Measurements from ENCODE around the gene MREG. TPM values are rescaled to one million over a fixed set of nuclear protein-coding genes. Genes with fewer than 3 reads are reported as not detected.

Gene MREG
- total and polyA plus RNA-seq, 7 donors = 0.99 to 8.8 (median 1.5) TPM

- DNase-seq = no peak
- intact Hi-C loops (cut with DNase I) = no loop called here
- no peak overlapping the region for H3K27ac ChIP-seq
- H3K4me1 ChIP-seq = no peaks in the 10 kb centered on the region
- no peaks in the 10 kb centered on the region for H3K9me3 ChIP-seq
- WGBS, 2 donors = 8 to 22% methylated on average over 3 of the region's 3 CpGs
- H3K36me3 ChIP-seq = no peaks in the 10 kb centered on the region
- no peaks in the 10 kb centered on the region for H3K27me3 ChIP-seq
- peak in 2 of 4 experiments; percentile 16 to 40 for TF ChIP-seq CTCF (IDR thresholded peaks at IDR 0.05)
- no peak for TF ChIP-seq POLR2A (IDR thresholded peaks at IDR 0.05)
- no peak for TF ChIP-seq EP300 (IDR thresholded peaks at IDR 0.05)
- no peak for TF ChIP-seq POLR2AphosphoS5 (IDR thresholded peaks at IDR 0.05)
- H3K4me3 ChIP-seq = no peak overlapping the region
Measured at GRCh38 chr2:216023055-216023648, 9.8 kb upstream of the MREG start.

GRCh38 chr2:216021768-216022565 is 8.6 kb upstream of the MREG start:
- H3K9me3 ChIP-seq = no peaks in the 10 kb centered on the region
- H3K4me1 ChIP-seq = no peaks in the 10 kb centered on the region
- H3K4me3 ChIP-seq = no peak overlapping the region
- TF ChIP-seq POLR2AphosphoS5 (IDR thresholded peaks at IDR 0.05) (no peak), POLR2A (IDR thresholded peaks at IDR 0.05) (no peak), EP300 (IDR thresholded peaks at IDR 0.05) (no peak)
- no peaks in the 10 kb centered on the region for H3K27me3 ChIP-seq
- no peak for DNase-seq
- no peak overlapping the region for H3K27ac ChIP-seq
- intact Hi-C loops (cut with DNase I) = no loop called here
- 87 to 92% methylated on average over 7 of the region's 7 CpGs for WGBS, 2 donors
- H3K36me3 ChIP-seq = no peaks in the 10 kb centered on the region

GRCh38 chr2:216018709-216019108 is 5.4 kb upstream of the MREG start:
- WGBS, 2 donors = 90 to 95% methylated on average over 3 of the region's 3 CpGs
- DNase-seq = no peak
- H3K27ac ChIP-seq = no peak overlapping the region
- H3K4me3 ChIP-seq = no peak overlapping the region
- H3K36me3 ChIP-seq = no peaks in the 10 kb centered on the region
- TF ChIP-seq CTCF (IDR thresholded peaks at IDR 0.05) (no peak), POLR2A (IDR thresholded peaks at IDR 0.05) (no peak), POLR2AphosphoS5 (IDR thresholded peaks at IDR 0.05) (no peak), EP300 (IDR thresholded peaks at IDR 0.05) (no peak)
- peaks cover 0 to 4% (median 0%) of the 10 kb centered on the region in 4 donors for H3K4me1 ChIP-seq
- H3K9me3 ChIP-seq = no peaks in the 10 kb centered on the region
- intact Hi-C loops (cut with DNase I) = no loop called here
- H3K27me3 ChIP-seq = no peaks in the 10 kb centered on the region

GRCh38 chr2:216017365-216017764 is 4.0 kb upstream of the MREG start:
- H3K4me3 ChIP-seq = no peak overlapping the region
- TF ChIP-seq CTCF (IDR thresholded peaks at IDR 0.05) (no peak), POLR2AphosphoS5 (IDR thresholded peaks at IDR 0.05) (no peak), EP300 (IDR thresholded peaks at IDR 0.05) (no peak), POLR2A (IDR thresholded peaks at IDR 0.05) (no peak)
- peaks cover 0 to 13% (median 6%) of the 10 kb centered on the region in 4 donors for H3K4me1 ChIP-seq
- H3K27ac ChIP-seq = no peak overlapping the region
- intact Hi-C loops (cut with DNase I) = no loop called here
- WGBS, 2 donors = 68 to 82% methylated on average over 4 of the region's 4 CpGs
- no peaks in the 10 kb centered on the region for H3K27me3 ChIP-seq
- no peaks in the 10 kb centered on the region for H3K9me3 ChIP-seq
- DNase-seq = no peak
- no peaks in the 10 kb centered on the region for H3K36me3 ChIP-seq

- no peaks in the 10 kb centered on the region for H3K27me3 ChIP-seq
- 55 to 65% methylated on average over 1 of the region's 1 CpG for WGBS, 2 donors
- H3K4me1 ChIP-seq = peaks cover 0 to 13% (median 6%) of the 10 kb centered on the region in 4 donors
- no peak overlapping the region for H3K27ac ChIP-seq
- H3K36me3 ChIP-seq = no peaks in the 10 kb centered on the region
- no peak for DNase-seq
- H3K4me3 ChIP-seq = no peak overlapping the region
- H3K9me3 ChIP-seq = no peaks in the 10 kb centered on the region
- intact Hi-C loops (cut with DNase I) = no loop called here
- TF ChIP-seq POLR2AphosphoS5 (IDR thresholded peaks at IDR 0.05) (no peak), EP300 (IDR thresholded peaks at IDR 0.05) (no peak), CTCF (IDR thresholded peaks at IDR 0.05) (no peak), POLR2A (IDR thresholded peaks at IDR 0.05) (no peak)
Measured at GRCh38 chr2:216016581-216016980, 3.2 kb upstream of the MREG start.

Measured in sigmoid colon (tissue), 7 donors.